HG03095 (cell line): Measurements from ENCODE around the gene PRPS1.
"Not testable (repeated sequence)": the region's sequence is repeated elsewhere in the genome, so short reads cannot be mapped to it uniquely, and the experiment has no call there.

Experiments
- ATAC-seq: cut with Tn5 transposase; IDR thresholded peaks from one replicate; pipeline ENCODE4 v1.9.1; 2021; ENCODE audit warnings: moderate library complexity; ENCODE audit not compliant: unreplicated experiment

Gene PRPS1

GRCh38 chrX:107629540-107629909 lies 1.2 kb downstream of the PRPS1 start:
- no peak for ATAC-seq

GRCh38 chrX:107630031-107630689 lies 1.9 kb downstream of the PRPS1 start:
- ATAC-seq = no peak

- ATAC-seq = no peak
Observed at GRCh38 chrX:107632346-107632745, 4.0 kb downstream of the PRPS1 start.

- no peak for ATAC-seq
Observed at GRCh38 chrX:107646735-107647134, 18.4 kb downstream of the PRPS1 start.

GRCh38 chrX:107648332-107648731 lies 20.0 kb downstream of the PRPS1 start:
- ATAC-seq = no peak

- no peak for ATAC-seq
Observed at GRCh38 chrX:107654566-107654871, 26.2 kb downstream of the PRPS1 start.

GRCh38 chrX:107654872-107655761 lies 26.8 kb downstream of the PRPS1 start:
- ATAC-seq = peak; percentile 70

- no peak for ATAC-seq
Observed at GRCh38 chrX:107656978-107657377, 28.7 kb downstream of the PRPS1 start.

GRCh38 chrX:107658660-107659059 lies 30.4 kb downstream of the PRPS1 start:
- ATAC-seq = no peak

GRCh38 chrX:107659286-107659685 lies 31.0 kb downstream of the PRPS1 start:
- no peak for ATAC-seq

GRCh38 chrX:107659768-107660167 lies 31.5 kb downstream of the PRPS1 start:
- ATAC-seq = peak; percentile 51

- no peak for ATAC-seq
Observed at GRCh38 chrX:107662145-107662544, 33.8 kb downstream of the PRPS1 start.

- ATAC-seq = no peak
Observed at GRCh38 chrX:107662824-107663223, 34.5 kb downstream of the PRPS1 start.

- no peak for ATAC-seq
Observed at GRCh38 chrX:107666931-107667330, 38.6 kb downstream of the PRPS1 start.

- no peak for ATAC-seq
Observed at GRCh38 chrX:107667426-107667825, 39.1 kb downstream of the PRPS1 start.

- ATAC-seq = not testable (repeated sequence)
Observed at GRCh38 chrX:107668710-107669109, 40.4 kb downstream of the PRPS1 start.

- ATAC-seq = no peak
Observed at GRCh38 chrX:107669261-107669660, 41.0 kb downstream of the PRPS1 start.

GRCh38 chrX:107669885-107670628 lies 41.7 kb downstream of the PRPS1 start:
- ATAC-seq = no peak

GRCh38 chrX:107671256-107671655 lies 42.9 kb downstream of the PRPS1 start:
- not testable (repeated sequence) for ATAC-seq

- ATAC-seq = no peak
Observed at GRCh38 chrX:107672955-107673378, 44.7 kb downstream of the PRPS1 start.

- peak; percentile 15 for ATAC-seq
Observed at GRCh38 chrX:107673431-107673830, 45.1 kb downstream of the PRPS1 start.
